NCI-H2107 (cell line): ENCODE results near the gene ARFGAP2.
A peak's percentile ranks its signal among the peaks of the same experiment; 100 is the strongest.

Source experiments
- DNase-seq: peaks from one replicate; lab custom pipeline; 2025; lab: John Stamatoyannopoulos, UW

ARFGAP2 gene

GRCh38 chr11:47171061-47171838 is 5.4 kb downstream of the ARFGAP2 start:
- DNase-seq = no peak

- DNase-seq = no peak
Observed at GRCh38 chr11:47166368-47166767, 10.3 kb downstream of the ARFGAP2 start.

GRCh38 chr11:47165253-47165840 is 11.3 kb downstream of the ARFGAP2 start:
- no peak for DNase-seq

- DNase-seq = no peak
Observed at GRCh38 chr11:47164321-47164720, 12.4 kb downstream of the ARFGAP2 start.

GRCh38 chr11:47163898-47164297 is 12.8 kb downstream of the ARFGAP2 start:
- DNase-seq = no peak

- DNase-seq = no peak
Observed at GRCh38 chr11:47163193-47163592, 13.5 kb downstream of the ARFGAP2 start.

GRCh38 chr11:47162426-47162825 is 14.3 kb downstream of the ARFGAP2 start:
- DNase-seq = no peak

GRCh38 chr11:47161890-47162289 is 14.8 kb downstream of the ARFGAP2 start:
- no peak for DNase-seq

GRCh38 chr11:47161134-47161854 is 15.4 kb downstream of the ARFGAP2 start:
- DNase-seq = peak; percentile 44

- no peak for DNase-seq
Observed at GRCh38 chr11:47160753-47161133, 15.9 kb downstream of the ARFGAP2 start.

- DNase-seq = no peak
Observed at GRCh38 chr11:47158242-47158641, 18.4 kb downstream of the ARFGAP2 start.

- DNase-seq = no peak
Observed at GRCh38 chr11:47157805-47158204, 18.9 kb downstream of the ARFGAP2 start.

GRCh38 chr11:47156951-47157350 is 19.7 kb downstream of the ARFGAP2 start:
- no peak for DNase-seq

- no peak for DNase-seq
Observed at GRCh38 chr11:47156333-47156732, 20.3 kb downstream of the ARFGAP2 start.

GRCh38 chr11:47155879-47156278 is 20.8 kb downstream of the ARFGAP2 start:
- no peak for DNase-seq

- DNase-seq = no peak
Observed at GRCh38 chr11:47154616-47155570, 21.8 kb downstream of the ARFGAP2 start.

GRCh38 chr11:47152953-47153950 is 23.4 kb downstream of the ARFGAP2 start:
- DNase-seq = peak; percentile 70

- no peak for DNase-seq
Observed at GRCh38 chr11:47152126-47152952, 24.3 kb downstream of the ARFGAP2 start.

- no peak for DNase-seq
Observed at GRCh38 chr11:47149782-47150181, 26.9 kb downstream of the ARFGAP2 start.
